A673 (cell line): ENCODE measurements around the gene WRAP53.

Source experiments
- CTCF ChIP-seq: fragments of 300-800, 200-600 bp; sonication (generic); conservative IDR thresholded peaks from 2 replicates; pipeline ENCODE4 v1.5.1; 2017; ENCODE audit warnings: low read depth, mild to moderate bottlenecking, antibody characterized with exemption, low read length, moderate library complexity, mixed read lengths
- EZH2 ChIP-seq: fragments of 200-600 bp; sonication (generic); IDR thresholded peaks from 2 replicates; pipeline ENCODE4 v1.6.1; 2017; ENCODE audit warnings: borderline replicate concordance, low read depth, mild to moderate bottlenecking, mixed read lengths, antibody characterized with exemption, low read length; ENCODE audit not compliant: poor library complexity, severe bottlenecking

GRCh38 chr17:7701681-7702080 is 13.4 kb downstream of the WRAP53 start:
- TF ChIP-seq CTCF (no peak), EZH2 (no peak)
